ENCODE measurements around the gene BLOC1S5. TPM values are rescaled to one million over a fixed set of nuclear protein-coding genes. Genes with fewer than 3 reads are reported as not detected.

BLOC1S5 gene
- polyA plus RNA-seq, 1 of the 3 experiments (the other 2 are of a cell fraction), result 4.4 TPM

DNA sequence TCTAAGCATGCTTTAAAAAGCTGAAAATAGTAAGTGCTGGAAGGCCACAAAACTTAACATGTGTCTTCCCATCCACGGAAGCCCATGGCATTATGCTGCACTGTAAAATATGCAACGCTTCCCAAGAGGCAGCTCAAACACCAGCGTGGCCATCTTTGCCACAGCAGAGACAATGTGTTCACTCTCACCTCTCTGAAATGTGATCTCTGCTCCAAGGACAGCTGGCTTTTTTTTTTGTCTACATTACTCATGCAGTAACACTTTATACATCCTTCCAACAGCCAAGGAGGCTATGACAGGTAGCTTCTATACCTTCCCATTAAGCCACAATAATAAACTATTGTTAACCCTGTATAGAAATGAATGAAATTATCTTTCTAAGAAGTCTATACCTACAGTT, 49.2 kb downstream of the BLOC1S5 start:
- POLR2A ChIA-PET, result no interaction called here
- no peak for DNase-seq

DNA sequence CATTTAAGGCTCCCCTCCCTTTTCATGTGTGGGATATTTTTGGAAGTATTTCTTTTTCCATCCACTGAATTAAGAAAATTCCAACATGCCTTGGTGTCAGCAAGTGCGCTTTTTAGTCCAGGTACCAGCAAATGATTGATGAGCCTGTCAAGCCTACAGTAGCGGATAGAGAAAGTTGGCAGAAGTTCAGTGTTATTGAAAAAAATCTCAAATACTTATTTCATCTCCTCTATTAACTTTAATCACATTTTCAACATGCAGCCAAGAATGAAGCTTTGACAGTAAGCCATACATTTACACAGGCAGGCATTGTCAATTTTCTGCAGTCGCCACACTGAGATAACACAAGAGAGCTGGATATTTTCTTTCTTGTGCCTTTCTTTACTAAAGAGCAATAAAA, 50.4 kb downstream of the BLOC1S5 start:
- no peaks in the 10 kb centered on the region for H3K9me2 ChIP-seq
- no peaks in the 10 kb centered on the region; a peak in 1 of 4 replicates for H3K4me1 ChIP-seq (ENCODE audit: control insufficient read depth in 1 of 2, insufficient read depth in 2 of 2, low read depth in 1 of 2, low read length in 1 of 2)
- no peak overlapping the region for H3K27ac ChIP-seq (ENCODE audit: low read depth in 2 of 2, low read length in 1 of 2)
- DNase-seq, result no peak
- no peaks in the 10 kb centered on the region for H3K36me3 ChIP-seq (replicated peaks in 1 of 2; ENCODE audit: control insufficient read depth in 1 of 2, insufficient read depth in 2 of 2, low read length in 1 of 2)
- no peak overlapping the region for H3K4me2 ChIP-seq
- no peak overlapping the region for H3K4me3 ChIP-seq (ENCODE audit: low read depth in 2 of 2, low read length in 1 of 2)
- H4K20me1 ChIP-seq (ENCODE audit: insufficient read depth), result no peaks in the 10 kb centered on the region
- TF ChIP-seq NRF1 (IDR thresholded peaks at IDR 0.05; ENCODE audit: low read depth, low read length) (no peak), RAD21 (IDR thresholded peaks at IDR 0.05; ENCODE audit: low read length) (no peak), FOXM1 (IDR thresholded peaks at IDR 0.05; ENCODE audit: low read depth) (no peak)
- TF ChIP-seq, protein P1, sequence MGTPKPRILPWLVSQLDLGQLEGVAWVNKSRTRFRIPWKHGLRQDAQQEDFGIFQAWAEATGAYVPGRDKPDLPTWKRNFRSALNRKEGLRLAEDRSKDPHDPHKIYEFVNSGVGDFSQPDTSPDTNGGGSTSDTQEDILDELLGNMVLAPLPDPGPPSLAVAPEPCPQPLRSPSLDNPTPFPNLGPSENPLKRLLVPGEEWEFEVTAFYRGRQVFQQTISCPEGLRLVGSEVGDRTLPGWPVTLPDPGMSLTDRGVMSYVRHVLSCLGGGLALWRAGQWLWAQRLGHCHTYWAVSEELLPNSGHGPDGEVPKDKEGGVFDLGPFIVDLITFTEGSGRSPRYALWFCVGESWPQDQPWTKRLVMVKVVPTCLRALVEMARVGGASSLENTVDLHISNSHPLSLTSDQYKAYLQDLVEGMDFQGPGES (IDR thresholded peaks at IDR 0.05; ENCODE audit: low read depth, low read length), result no peak
- ChIA-PET POLR2A (no interaction called here), CTCF (no interaction called here)
- H3K27me3 ChIP-seq (ENCODE audit: insufficient read depth), result no peaks in the 10 kb centered on the region
- H2AFZ ChIP-seq (ENCODE audit: low read depth), result no peak overlapping the region
- no peaks in the 10 kb centered on the region for H3K9me3 ChIP-seq
- WGBS (ENCODE audit: low lambda C conversion rate), result 98% methylated on average over 3 of the region's 3 CpGs
- no peak overlapping the region for H3K9ac ChIP-seq
- no peaks in the 10 kb centered on the region for H3K79me2 ChIP-seq (ENCODE audit: insufficient read depth)
- H3F3A ChIP-seq (replicated peaks; ENCODE audit: insufficient read depth), result no peaks in the 10 kb centered on the region

More for the DNA sequence above, 49.2 kb downstream of the BLOC1S5 start:
- Histone ChIP-seq H3K9ac (no peak overlapping the region), H4K20me1 (ENCODE audit: insufficient read depth) (no peaks in the 10 kb centered on the region), H3K4me3 (ENCODE audit: low read depth in 2 of 2, low read length in 1 of 2) (no peak overlapping the region), H3K27ac (ENCODE audit: low read depth in 2 of 2, low read length in 1 of 2) (no peak overlapping the region), H3K36me3 (replicated peaks in 1 of 2; ENCODE audit: control insufficient read depth in 1 of 2, insufficient read depth in 2 of 2, low read length in 1 of 2) (no peaks in the 10 kb centered on the region), H3K4me1 (ENCODE audit: control insufficient read depth in 1 of 2, insufficient read depth in 2 of 2, low read depth in 1 of 2, low read length in 1 of 2) (no peaks in the 10 kb centered on the region; a peak in 1 of 4 replicates), H3K9me3 (no peaks in the 10 kb centered on the region), H2AFZ (ENCODE audit: low read depth) (no peak overlapping the region), H3K79me2 (ENCODE audit: insufficient read depth) (no peaks in the 10 kb centered on the region), H3K9me2 (no peaks in the 10 kb centered on the region), H3K27me3 (ENCODE audit: insufficient read depth) (no peaks in the 10 kb centered on the region), H3F3A (replicated peaks; ENCODE audit: insufficient read depth) (no peaks in the 10 kb centered on the region), H3K4me2 (no peak overlapping the region)
- no peak for TF ChIP-seq POLR2AphosphoS5 (IDR thresholded peaks at IDR 0.05; ENCODE audit: low read depth, low read length)
- TF ChIP-seq CHD2 (IDR thresholded peaks at IDR 0.05; ENCODE audit: low read length, partially characterized antibody), result no peak
- TF ChIP-seq, protein P2, sequence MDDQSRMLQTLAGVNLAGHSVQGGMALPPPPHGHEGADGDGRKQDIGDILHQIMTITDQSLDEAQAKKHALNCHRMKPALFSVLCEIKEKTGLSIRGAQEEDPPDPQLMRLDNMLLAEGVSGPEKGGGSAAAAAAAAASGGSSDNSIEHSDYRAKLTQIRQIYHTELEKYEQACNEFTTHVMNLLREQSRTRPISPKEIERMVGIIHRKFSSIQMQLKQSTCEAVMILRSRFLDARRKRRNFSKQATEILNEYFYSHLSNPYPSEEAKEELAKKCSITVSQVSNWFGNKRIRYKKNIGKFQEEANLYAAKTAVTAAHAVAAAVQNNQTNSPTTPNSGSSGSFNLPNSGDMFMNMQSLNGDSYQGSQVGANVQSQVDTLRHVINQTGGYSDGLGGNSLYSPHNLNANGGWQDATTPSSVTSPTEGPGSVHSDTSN (IDR thresholded peaks at IDR 0.05), result no peak
- no peak for TF ChIP-seq NRF1 (IDR thresholded peaks at IDR 0.05; ENCODE audit: low read depth, low read length)
- no peak for TF ChIP-seq JUND (IDR thresholded peaks at IDR 0.05)
- TF ChIP-seq RAD21 (IDR thresholded peaks at IDR 0.05; ENCODE audit: low read length), result no peak
- no peak for TF ChIP-seq MXI1 (IDR thresholded peaks at IDR 0.05; ENCODE audit: low read depth, low read length)
- no peak for TF ChIP-seq FOXM1 (IDR thresholded peaks at IDR 0.05; ENCODE audit: low read depth)
- TF ChIP-seq FOSL2 (IDR thresholded peaks at IDR 0.05; ENCODE audit: borderline replicate concordance, low read depth), result no peak
- TF ChIP-seq, protein P3, sequence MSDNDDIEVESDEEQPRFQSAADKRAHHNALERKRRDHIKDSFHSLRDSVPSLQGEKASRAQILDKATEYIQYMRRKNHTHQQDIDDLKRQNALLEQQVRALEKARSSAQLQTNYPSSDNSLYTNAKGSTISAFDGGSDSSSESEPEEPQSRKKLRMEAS (IDR thresholded peaks at IDR 0.05; ENCODE audit: low read depth), result no peak
- no peak for TF ChIP-seq RXRA (IDR thresholded peaks at IDR 0.05; ENCODE audit: borderline replicate concordance, low read depth)
- TF ChIP-seq ELF1 (IDR thresholded peaks at IDR 0.05), result no peak
- TF ChIP-seq GABPA (IDR thresholded peaks at IDR 0.05; ENCODE audit: low read depth), result no peak
- TF ChIP-seq, protein P1 (IDR thresholded peaks at IDR 0.05; ENCODE audit: low read depth, low read length), result no peak
- TF ChIP-seq, protein P4, sequence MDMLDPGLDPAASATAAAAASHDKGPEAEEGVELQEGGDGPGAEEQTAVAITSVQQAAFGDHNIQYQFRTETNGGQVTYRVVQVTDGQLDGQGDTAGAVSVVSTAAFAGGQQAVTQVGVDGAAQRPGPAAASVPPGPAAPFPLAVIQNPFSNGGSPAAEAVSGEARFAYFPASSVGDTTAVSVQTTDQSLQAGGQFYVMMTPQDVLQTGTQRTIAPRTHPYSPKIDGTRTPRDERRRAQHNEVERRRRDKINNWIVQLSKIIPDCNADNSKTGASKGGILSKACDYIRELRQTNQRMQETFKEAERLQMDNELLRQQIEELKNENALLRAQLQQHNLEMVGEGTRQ (IDR thresholded peaks at IDR 0.05; ENCODE audit: borderline replicate concordance, low read depth, low read length), result no peak
- no peak for TF ChIP-seq TEAD4 (IDR thresholded peaks at IDR 0.05; ENCODE audit: borderline replicate concordance, insufficient read depth)
- TF ChIP-seq EZH2phosphoT487 (IDR thresholded peaks at IDR 0.05; ENCODE audit: borderline replicate concordance, low read depth), result no peak
- TF ChIP-seq GATA2 (CRISPR knock-in tag; IDR thresholded peaks at IDR 0.05), result no peak
- WGBS (ENCODE audit: low lambda C conversion rate), result 94% methylated on average over 3 of the region's 3 CpGs
- CTCF ChIA-PET, result interaction anchor here (0.8 to 1.5 kb wide), 4 partner anchors 8 to 292 kb away, joined by 3 to 4 read pairs (median 3); no protein-coding TSS in a partner anchor

Data from SK-N-SH (cell line).